ENCODE results near the gene AP3S2.

GRCh38 chr15:89784686-89784960 is 109.2 kb downstream of the AP3S2 start:
- TF ChIP-seq CTCF (IDR thresholded peaks at IDR 0.05) (no peak), POLR2AphosphoS5 (IDR thresholded peaks at IDR 0.05) (no peak), EP300 (IDR thresholded peaks at IDR 0.05) (no peak)

Measured in suprapubic skin (tissue), 4 donors.